GM21515 (cell line): Measurements from ENCODE around the gene NUS1.
"Not testable (repeated sequence)": the region's sequence is repeated elsewhere in the genome, so short reads cannot be mapped to it uniquely, and the experiment has no call there.

Experiments
- ATAC-seq: cut with Tn5 transposase; IDR thresholded peaks from one replicate; pipeline ENCODE4 v1.9.1; 2021; ENCODE audit not compliant: unreplicated experiment

Gene NUS1

DNA sequence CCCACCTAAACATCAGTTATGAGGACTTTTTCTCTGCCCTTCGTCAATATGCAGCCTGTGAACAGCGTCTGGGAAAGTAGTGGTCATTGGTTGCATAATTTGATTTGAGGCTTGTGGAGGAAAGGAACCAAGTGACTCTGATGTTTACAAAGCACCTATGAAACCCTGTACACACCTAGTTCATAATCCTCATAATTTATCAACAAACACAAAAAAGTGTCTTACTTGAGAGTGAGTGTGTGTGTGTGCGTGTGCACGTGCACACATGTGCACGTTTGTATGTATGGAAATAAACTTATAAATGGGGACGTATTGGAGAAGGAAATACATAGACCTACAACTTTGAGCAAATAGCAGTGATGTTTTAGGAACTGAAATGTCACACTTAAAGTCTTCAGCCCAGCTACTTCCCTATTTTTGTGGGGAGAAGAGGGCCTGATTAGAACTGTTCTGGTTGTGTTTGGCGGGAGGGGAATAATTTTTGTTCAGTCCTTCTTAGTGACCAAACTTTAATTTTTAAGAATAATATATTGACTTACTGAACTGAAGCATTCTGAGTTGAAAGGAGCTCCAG lies 31.8 kb downstream of the NUS1 start:
- ATAC-seq: not testable (repeated sequence)

DNA sequence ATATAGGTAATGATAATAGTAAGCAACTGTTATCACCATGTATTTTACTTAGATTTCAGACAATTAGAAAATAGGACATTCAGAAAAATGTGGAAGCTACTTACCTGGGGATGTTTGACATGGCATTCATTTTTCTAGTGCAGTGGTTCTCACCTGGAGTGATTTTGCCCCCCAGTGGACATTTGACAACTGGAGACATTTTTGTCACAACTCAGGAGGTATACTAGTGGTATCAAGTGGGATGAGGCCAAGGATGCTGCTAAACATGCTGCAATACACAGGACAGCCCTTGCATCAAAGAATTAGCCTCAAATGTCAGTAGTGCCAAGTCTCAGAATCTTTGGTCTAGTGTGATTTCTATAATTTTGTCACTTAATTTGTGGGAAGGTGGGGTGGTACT lies 36.1 kb downstream of the NUS1 start:
- ATAC-seq: no peak

DNA sequence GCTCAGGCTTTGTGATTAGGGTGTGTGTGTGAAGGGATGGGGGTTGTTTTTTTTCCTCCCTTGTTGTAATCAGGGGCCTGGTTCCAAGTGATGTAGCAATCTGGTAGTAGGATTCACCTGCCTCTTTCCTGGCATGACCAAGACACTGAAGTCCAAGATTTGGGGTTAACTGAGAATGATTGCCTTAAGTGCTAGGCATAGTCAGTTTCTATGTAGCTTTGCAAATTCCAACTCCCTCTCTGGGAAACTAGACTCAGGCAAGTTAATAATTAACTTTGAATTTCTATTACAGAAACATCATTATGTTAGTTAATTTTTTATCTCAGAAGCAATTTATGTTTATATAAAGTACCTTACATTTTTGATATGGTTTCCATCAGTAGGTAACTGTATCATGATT lies 43.6 kb downstream of the NUS1 start:
- ATAC-seq: no peak

DNA sequence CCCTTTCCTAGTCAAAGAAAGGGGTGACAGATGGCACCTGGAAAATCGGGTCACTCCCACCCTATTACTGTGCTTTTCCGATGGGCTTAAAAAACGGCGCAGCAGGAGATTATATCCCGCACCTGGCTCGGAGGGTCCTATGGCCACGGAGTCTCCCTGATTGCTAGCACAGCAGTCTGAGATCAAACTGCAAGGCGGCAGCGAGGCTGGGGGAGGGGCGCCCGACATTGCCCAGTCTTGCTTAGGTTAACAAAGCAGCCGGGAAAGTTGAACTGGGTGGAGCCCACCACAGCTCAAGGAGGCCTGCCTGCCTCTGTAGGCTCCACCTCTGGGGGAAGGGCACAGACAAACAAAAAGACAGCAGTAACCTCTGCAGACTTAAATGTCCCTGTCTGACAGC lies 46.3 kb downstream of the NUS1 start:
- ATAC-seq: not testable (repeated sequence)

DNA sequence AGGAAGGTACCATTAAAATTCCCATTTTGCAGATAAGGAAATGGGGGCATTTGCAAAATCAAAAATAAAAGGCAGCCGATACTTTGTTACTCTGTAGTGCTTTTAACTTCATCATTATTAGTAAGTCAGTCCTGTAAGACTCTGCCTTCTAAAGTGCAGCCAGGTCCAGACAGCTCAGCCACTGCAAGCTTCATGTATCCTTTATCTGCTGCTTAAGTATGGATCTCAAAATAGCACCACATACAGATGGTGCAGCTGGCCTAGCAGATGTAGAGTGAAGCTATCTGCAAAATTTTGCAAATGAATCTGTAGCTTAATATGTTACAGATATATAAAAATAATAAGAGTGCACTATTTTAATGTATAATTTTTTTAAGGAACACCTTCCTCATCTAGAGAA lies 53.4 kb downstream of the NUS1 start:
- no peak for ATAC-seq

DNA sequence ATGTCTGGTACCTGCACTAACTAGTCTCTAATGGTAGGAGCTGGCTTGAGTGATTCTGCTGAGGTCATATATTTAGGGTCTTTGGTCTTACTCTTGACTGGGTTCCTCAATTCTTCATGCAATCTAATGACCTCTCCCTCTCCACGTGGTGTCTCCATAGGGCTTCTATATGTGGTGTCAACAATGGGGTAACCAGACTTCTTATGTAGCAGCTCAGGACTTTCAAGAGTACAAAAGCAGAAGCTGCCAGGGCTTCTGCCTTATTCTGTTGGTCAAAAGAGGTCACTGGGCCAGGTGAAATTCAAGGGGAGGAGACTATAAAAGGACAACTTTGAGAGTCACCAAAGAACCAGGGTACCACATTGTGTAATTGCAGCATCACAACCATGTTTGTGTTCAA lies 54.3 kb downstream of the NUS1 start:
- ATAC-seq: no peak

DNA sequence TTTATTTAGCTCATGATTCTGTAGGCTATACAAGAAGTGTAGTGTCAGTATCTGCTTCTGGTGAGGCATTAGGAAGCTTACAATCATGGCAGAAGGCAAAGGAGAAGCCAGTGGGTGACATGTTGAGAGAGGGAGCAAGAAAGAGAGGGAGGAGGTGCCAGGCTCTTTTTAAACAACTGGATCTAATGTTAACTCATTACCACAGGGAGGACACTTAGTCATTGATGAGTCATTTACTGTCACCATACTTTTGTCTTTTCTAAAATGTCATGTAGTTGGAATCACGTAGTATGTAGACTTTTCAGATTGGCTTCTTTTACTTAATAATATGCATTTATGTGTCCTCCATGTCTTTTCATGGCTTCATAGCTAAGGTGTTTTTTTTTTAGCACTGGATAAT lies 58.1 kb downstream of the NUS1 start:
- no peak for ATAC-seq

DNA sequence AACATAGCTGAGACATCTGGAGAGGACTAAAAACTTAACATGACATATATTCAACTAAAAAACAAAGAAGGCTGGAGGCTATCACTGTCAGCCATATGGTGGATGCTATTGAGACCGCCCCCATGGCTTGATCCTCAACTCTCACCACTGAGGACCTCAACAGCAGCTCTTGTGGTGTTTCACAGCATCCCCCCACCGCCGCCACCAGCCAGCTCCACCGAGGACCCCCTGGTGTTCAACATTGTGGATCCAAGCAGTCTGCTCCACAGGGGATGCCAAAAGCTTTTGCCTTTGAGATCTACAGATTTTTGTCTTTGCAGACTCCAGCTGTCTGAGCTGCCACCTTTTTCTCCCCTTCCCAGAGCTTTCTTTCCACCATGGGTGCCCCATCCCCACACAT lies 64.6 kb downstream of the NUS1 start:
- no peak for ATAC-seq

DNA sequence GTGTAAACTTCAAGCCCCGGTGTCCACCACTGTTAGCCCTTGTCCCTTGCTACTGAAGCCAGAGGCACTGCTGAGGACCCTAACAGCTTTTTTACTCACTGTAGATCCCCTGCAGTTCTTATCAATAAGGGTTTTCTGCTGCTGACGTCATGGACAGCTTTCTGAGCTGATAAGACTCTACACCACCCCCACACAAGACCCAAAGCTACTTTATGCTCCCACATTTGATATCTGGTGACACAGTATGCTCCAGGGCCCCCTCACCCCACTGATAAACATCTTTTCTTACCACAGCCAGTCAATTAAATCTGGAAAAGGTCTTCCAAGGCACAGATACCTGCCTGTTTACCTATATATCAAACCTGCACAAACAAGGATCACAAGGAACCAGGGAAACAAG lies 65.3 kb downstream of the NUS1 start:
- ATAC-seq: no peak

DNA sequence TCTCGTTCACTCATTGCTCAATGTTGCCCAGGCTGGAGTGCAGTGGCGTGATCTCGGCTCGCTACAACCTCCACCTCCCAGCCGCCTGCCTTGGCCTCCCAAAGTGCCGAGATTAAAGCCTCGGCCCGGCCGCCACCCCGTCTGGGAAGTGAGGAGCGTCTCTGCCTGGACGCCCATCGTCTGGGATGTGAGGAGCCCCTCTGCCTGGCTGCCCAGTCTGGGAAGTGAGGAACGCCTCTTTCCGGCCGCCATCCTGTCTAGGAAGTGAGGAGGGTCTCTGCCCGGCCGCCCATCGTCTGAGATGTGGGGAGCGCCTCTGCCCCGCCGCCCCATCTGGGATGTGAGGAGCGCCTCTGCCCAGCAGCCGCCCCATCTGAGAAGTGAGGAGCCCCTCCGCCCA lies 75.4 kb downstream of the NUS1 start:
- ATAC-seq: not testable (repeated sequence)
